Measurements from ENCODE around the gene DBN1. TPM values are rescaled to one million over a fixed set of nuclear protein-coding genes. Genes with fewer than 3 reads are reported as not detected.
A peak's percentile ranks its signal among the peaks of the same experiment; 100 is the strongest.

DBN1 gene
- total RNA-seq, 4 donors from 2014 or later = 14.2 to 77.6 (median 23.1) TPM

DNA sequence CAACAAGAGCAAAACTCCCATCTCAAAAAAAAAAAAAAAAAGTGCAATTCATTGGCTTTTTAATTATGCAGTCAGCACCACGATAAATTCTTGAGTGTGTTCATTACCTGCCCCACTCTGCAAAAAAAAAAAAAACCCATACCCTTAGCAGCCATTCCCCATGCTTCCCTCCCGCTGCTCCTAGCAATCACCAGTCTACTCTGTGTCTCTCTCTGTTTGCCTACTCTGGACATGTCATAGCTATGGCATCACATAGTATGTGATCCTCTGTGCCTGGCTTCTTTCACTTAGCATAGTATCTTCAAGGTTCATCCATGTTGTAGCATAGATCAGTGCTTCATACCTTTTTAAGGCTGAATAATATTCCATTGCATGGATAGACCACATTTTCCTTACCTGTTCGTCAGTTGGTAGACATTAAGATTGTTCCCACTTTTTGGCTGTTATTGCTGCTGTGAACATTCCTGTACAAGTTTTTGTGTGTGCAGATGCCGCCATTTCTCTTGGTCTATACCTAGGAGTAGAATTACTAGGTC, 33.8 kb downstream of the DBN1 start:
- no peak for TF ChIP-seq POLR2A (IDR thresholded peaks at IDR 0.05)
- TF ChIP-seq, protein P1, sequence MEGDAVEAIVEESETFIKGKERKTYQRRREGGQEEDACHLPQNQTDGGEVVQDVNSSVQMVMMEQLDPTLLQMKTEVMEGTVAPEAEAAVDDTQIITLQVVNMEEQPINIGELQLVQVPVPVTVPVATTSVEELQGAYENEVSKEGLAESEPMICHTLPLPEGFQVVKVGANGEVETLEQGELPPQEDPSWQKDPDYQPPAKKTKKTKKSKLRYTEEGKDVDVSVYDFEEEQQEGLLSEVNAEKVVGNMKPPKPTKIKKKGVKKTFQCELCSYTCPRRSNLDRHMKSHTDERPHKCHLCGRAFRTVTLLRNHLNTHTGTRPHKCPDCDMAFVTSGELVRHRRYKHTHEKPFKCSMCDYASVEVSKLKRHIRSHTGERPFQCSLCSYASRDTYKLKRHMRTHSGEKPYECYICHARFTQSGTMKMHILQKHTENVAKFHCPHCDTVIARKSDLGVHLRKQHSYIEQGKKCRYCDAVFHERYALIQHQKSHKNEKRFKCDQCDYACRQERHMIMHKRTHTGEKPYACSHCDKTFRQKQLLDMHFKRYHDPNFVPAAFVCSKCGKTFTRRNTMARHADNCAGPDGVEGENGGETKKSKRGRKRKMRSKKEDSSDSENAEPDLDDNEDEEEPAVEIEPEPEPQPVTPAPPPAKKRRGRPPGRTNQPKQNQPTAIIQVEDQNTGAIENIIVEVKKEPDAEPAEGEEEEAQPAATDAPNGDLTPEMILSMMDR (IDR thresholded peaks at IDR 0.05) = no peak
- H3K9me3 ChIP-seq = no peaks in the 10 kb centered on the region
- peaks cover 0 to 66% (median 0%) of the 10 kb centered on the region in 3 donors for H3K36me3 ChIP-seq
- H3K27me3 ChIP-seq = no peaks in the 10 kb centered on the region
- H3K4me1 ChIP-seq = no peaks in the 10 kb centered on the region
- H3K27ac ChIP-seq = no peak overlapping the region
- no peak for DNase-seq
- no peak overlapping the region for H3K4me3 ChIP-seq

DNA sequence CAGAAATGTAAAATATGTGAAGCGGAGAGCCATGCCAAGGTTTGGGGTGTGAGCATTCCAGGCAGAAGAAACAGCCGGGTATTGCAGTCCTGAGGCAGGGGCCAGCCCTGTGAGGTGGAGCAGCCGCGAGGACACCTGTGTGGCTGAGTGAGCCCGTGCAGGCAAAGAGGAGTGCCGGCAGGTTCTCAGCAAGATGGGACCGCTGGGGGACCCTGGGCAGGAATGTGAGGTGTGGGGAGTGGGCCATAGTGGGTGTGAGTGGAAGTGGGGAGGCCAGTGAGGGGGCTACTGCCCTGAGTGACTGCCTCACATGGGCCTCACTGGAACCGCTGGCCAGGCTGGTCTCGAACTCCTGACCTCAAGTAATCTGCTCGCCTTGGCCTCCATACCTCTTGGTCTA, 35.0 kb downstream of the DBN1 start:
- Histone ChIP-seq H3K9me3 (no peaks in the 10 kb centered on the region), H3K36me3 (peaks cover 0 to 77% (median 0%) of the 10 kb centered on the region in 3 donors), H3K4me3 (no peak overlapping the region), H3K4me1 (peaks cover 0 to 7% (median 0%) of the 10 kb centered on the region in 4 donors), H3K27ac (no peak overlapping the region), H3K27me3 (no peaks in the 10 kb centered on the region)
- TF ChIP-seq, protein P1 (IDR thresholded peaks at IDR 0.05) = no peak
- no peak for TF ChIP-seq POLR2A (IDR thresholded peaks at IDR 0.05)
- no peak for DNase-seq

DNA sequence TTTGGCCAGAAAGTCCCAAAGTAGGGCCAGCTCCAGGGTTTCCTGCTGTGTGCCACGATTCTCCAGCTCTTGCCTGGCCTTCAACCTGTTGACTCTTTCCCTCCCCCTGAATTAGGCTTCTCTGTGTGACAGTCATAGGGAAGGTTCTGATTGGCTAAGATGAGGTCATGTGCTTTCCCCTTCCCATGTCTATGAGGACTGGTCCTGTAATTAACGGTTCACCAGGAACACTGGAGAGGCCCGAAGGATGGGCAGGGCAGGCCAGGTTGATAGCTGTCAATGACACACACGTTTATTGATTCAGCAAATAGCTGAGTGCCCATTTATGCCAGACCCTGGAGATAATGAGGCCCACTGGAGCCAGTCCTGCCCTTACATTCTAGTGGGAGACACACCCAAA, 35.8 kb downstream of the DBN1 start:
- Histone ChIP-seq H3K27me3 (no peaks in the 10 kb centered on the region), H3K4me3 (no peak overlapping the region), H3K27ac (no peak overlapping the region), H3K36me3 (peaks cover 0 to 86% (median 0%) of the 10 kb centered on the region in 3 donors), H3K4me1 (peaks cover 0 to 16% (median 4%) of the 10 kb centered on the region in 4 donors), H3K9me3 (no peaks in the 10 kb centered on the region)
- TF ChIP-seq, protein P1 (IDR thresholded peaks at IDR 0.05) = no peak
- no peak for TF ChIP-seq POLR2A (IDR thresholded peaks at IDR 0.05)
- DNase-seq = no peak

DNA sequence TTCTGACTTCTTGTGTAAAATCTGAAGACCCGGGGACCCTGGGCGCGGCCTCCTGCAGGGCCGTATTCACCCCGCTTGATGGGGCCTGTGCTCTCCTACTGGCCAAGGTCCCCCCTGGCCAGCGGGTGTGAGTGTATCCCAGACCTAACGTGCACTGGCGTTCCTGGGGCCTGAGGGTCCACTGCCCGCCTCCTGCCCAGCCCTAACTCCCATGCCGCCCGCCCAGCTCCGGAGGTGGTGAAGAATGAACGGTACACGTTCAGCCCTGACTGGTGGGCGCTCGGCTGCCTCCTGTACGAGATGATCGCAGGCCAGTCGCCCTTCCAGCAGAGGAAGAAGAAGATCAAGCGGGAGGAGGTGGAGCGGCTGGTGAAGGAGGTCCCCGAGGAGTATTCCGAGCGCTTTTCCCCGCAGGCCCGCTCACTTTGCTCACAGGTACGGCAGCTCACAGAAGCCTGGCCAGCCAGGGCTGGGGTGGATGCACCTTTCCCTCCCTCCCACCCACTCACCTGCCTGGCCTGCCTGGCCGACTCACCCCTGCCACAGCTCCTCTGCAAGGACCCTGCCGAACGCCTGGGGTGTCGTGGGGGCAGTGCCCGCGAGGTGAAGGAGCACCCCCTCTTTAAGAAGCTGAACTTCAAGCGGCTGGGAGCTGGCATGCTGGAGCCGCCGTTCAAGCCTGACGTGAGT, 37.4 kb downstream of the DBN1 start:
- Histone ChIP-seq H3K4me1 (peaks cover 0 to 32% (median 14%) of the 10 kb centered on the region in 4 donors), H3K36me3 (peaks cover 0 to 84% (median 0%) of the 10 kb centered on the region in 3 donors), H3K27ac (no peak overlapping the region), H3K4me3 (no peak overlapping the region), H3K27me3 (no peaks in the 10 kb centered on the region), H3K9me3 (no peaks in the 10 kb centered on the region)
- no peak for TF ChIP-seq POLR2A (IDR thresholded peaks at IDR 0.05)
- TF ChIP-seq, protein P1 (IDR thresholded peaks at IDR 0.05) = no peak
- DNase-seq = no peak

DNA sequence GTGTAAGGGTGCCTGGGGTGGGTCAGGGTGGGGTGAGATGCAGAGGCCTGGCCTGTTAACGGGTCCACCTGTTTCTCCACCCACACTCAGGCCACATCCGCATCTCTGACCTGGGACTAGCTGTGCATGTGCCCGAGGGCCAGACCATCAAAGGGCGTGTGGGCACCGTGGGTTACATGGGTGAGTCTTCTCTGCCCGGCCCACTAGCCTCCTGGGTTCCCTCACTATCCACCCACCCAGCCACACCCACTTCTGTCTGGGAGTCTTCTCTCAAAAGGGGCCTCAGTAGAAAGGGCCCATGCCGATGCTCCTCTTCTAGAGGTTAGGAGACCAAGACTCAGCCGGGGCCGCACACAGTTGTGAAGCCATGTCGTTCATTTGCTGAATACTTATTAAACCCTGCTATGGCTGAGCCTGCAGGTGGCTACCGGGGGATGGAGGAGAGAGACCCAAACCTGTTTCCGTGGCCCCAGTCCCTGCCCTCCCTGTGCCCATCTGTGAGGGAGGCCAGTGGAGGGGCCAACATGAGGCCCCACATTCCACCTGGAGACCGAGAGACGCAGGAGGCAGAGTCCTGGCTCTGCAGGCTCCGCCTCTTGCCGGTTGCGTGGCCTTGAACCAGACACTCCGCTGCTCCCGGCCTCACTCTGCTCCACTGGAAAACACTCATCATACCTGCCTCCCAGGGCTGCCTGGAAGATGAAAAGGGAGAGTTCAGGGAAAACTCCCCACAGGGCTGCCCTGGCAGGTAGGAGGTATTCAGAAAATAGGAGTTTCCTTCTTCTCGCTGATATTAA, 38.3 kb downstream of the DBN1 start:
- TF ChIP-seq, protein P1 (IDR thresholded peaks at IDR 0.05) = no peak
- no peak for TF ChIP-seq POLR2A (IDR thresholded peaks at IDR 0.05)
- H3K4me3 ChIP-seq = no peak overlapping the region
- peak overlapping the region in 1 of 4 donors; percentile 17 for H3K27ac ChIP-seq
- no peaks in the 10 kb centered on the region for H3K9me3 ChIP-seq
- H3K27me3 ChIP-seq = no peaks in the 10 kb centered on the region
- peaks cover 0 to 84% (median 0%) of the 10 kb centered on the region in 3 donors for H3K36me3 ChIP-seq
- H3K4me1 ChIP-seq = peaks cover 0 to 40% (median 22%) of the 10 kb centered on the region in 4 donors
- DNase-seq = peak in 1 of 3 donors; percentile 44
